Loucy (cell line): ENCODE data around the gene ULK3.

Experiments used
- CTCF ChIP-seq: fragments of 200-600 bp; sonication (generic); conservative IDR thresholded peaks from 2 replicates; pipeline ENCODE4 v1.5.1; 2014; ENCODE audit warnings: mild to moderate bottlenecking, antibody characterized with exemption, low read length
- EZH2phosphoT487 ChIP-seq: fragments of 200-600 bp; IDR thresholded peaks from 2 replicates; pipeline ENCODE4 v1.6.1; 2018; ENCODE audit warnings: antibody characterized with exemption, mild to moderate bottlenecking, moderate library complexity, borderline replicate concordance

- no peak for TF ChIP-seq CTCF
- no peak for TF ChIP-seq EZH2phosphoT487
Observed at GRCh38 chr15:74825866-74826265, 17.1 kb downstream of the ULK3 start.
